SK-N-SH treated with all-trans-retinoic acid at 6 μM for 48 hours (cell line): Measurements from ENCODE around the gene LAMA2.

Source experiments
- ATAC-seq: fragments of 200-7000 bp; cut with Tn5 transposase; 3 replicates; pipeline ENCODE4 v1.9.1; 2020; ENCODE audit warnings: mild to moderate bottlenecking, moderate library complexity
- ARNTL ChIP-seq: fragments of 450-650 bp; formaldehyde crosslinking; IDR thresholded peaks from 2 replicates; pipeline ENCODE4 v1.5.0; 2020; ENCODE audit warnings: low read depth, mild to moderate bottlenecking, moderate library complexity, borderline replicate concordance
- BACH2 ChIP-seq: fragments of 250-450 bp; sonication (Bioruptor Pico); IDR thresholded peaks from 2 replicates; pipeline ENCODE4 v1.9.0; 2021; ENCODE audit warnings: mild to moderate bottlenecking, borderline replicate concordance
- CSDC2 ChIP-seq: fragments of 250-450 bp; sonication (Bioruptor Pico); IDR thresholded peaks from 2 replicates; pipeline ENCODE4 v1.5.0; 2020; ENCODE audit warnings: mild to moderate bottlenecking, moderate library complexity
- ESRRG ChIP-seq: fragments of 250-450 bp; sonication (Bioruptor Pico); IDR thresholded peaks from 2 replicates; pipeline ENCODE4 v1.6.1; 2021; ENCODE audit warnings: mild to moderate bottlenecking
- GLIS3 ChIP-seq: fragments of 250-450 bp; sonication (Bioruptor Pico); IDR thresholded peaks from 2 replicates; pipeline ENCODE4 v1.5.0; 2020; ENCODE audit warnings: mild to moderate bottlenecking, moderate library complexity
- ISL1 ChIP-seq: fragments of 250-450 bp; sonication (Bioruptor Pico); IDR thresholded peaks from 2 replicates; pipeline ENCODE4 v2.1.2; 2022; ENCODE audit warnings: mild to moderate bottlenecking, moderate library complexity
- OSR1 ChIP-seq: fragments of 250-450 bp; sonication (Bioruptor Pico); IDR thresholded peaks from 2 replicates; pipeline ENCODE4 v1.8.0; 2022; ENCODE audit warnings: moderate library complexity, mild to moderate bottlenecking, inconsistent platforms
- SNAI2 ChIP-seq: fragments of 250-450 bp; sonication (Bioruptor Pico); IDR thresholded peaks from 2 replicates; pipeline ENCODE4 v1.5.0; 2020; ENCODE audit warnings: mild to moderate bottlenecking, moderate library complexity
- TCF4 ChIP-seq: fragments of 250-450 bp; sonication (Bioruptor Pico); IDR thresholded peaks from 2 replicates; pipeline ENCODE4 v1.8.0; 2021; ENCODE audit warnings: mild to moderate bottlenecking, moderate library complexity, borderline replicate concordance
- TOX ChIP-seq: fragments of 250-450 bp; sonication (Bioruptor Pico); IDR thresholded peaks from 2 replicates; pipeline ENCODE4 v1.8.0; 2021; ENCODE audit warnings: mild to moderate bottlenecking, moderate library complexity, borderline replicate concordance
- ZC3H10 ChIP-seq: fragments of 250-450 bp; sonication (Bioruptor Pico); IDR thresholded peaks from 2 replicates; pipeline ENCODE4 v1.5.1; 2021; ENCODE audit warnings: mild to moderate bottlenecking, moderate library complexity
- ZFP3 ChIP-seq: fragments of 250-450 bp; sonication (Bioruptor Pico); IDR thresholded peaks from 2 replicates; pipeline ENCODE4 v1.5.0; 2020; ENCODE audit warnings: mild to moderate bottlenecking, moderate library complexity
- ZFP30 ChIP-seq: fragments of 450-650 bp; formaldehyde crosslinking; IDR thresholded peaks from 2 replicates; pipeline ENCODE4 v1.5.0; 2022; ENCODE audit warnings: mild to moderate bottlenecking, moderate library complexity
- ZNF70 ChIP-seq: fragments of 450-650 bp; formaldehyde crosslinking; IDR thresholded peaks from 2 replicates; pipeline ENCODE4 v1.5.0; 2020; ENCODE audit warnings: mild to moderate bottlenecking, moderate library complexity
- ZNF8 ChIP-seq: fragments of 450-650 bp; formaldehyde crosslinking; IDR thresholded peaks from 2 replicates; pipeline ENCODE4 v1.5.0; 2020; ENCODE audit warnings: mild to moderate bottlenecking, moderate library complexity
- TF ChIP-seq, protein P1 (sequence below): fragments of 250-450 bp; sonication (Bioruptor Pico); IDR thresholded peaks from 2 replicates; pipeline ENCODE4 v1.5.0; 2020; ENCODE audit warnings: mild to moderate bottlenecking, moderate library complexity
- TF ChIP-seq, protein P2 (sequence below): fragments of 250-450 bp; sonication (Bioruptor Pico); IDR thresholded peaks from 2 replicates; pipeline ENCODE4 v1.5.1; 2021; ENCODE audit warnings: mild to moderate bottlenecking, moderate library complexity
- TF ChIP-seq, protein P3 (sequence below): fragments of 250-450 bp; sonication (Bioruptor Pico); IDR thresholded peaks from 2 replicates; pipeline ENCODE4 v1.8.0; 2020; ENCODE audit warnings: mild to moderate bottlenecking, moderate library complexity, borderline replicate concordance
- TF ChIP-seq, protein P4 (sequence below): fragments of 250-450 bp; sonication (Bioruptor Pico); IDR thresholded peaks from 2 replicates; pipeline ENCODE4 v1.5.1; 2020; ENCODE audit warnings: low read depth, mild to moderate bottlenecking, moderate library complexity
- TF ChIP-seq, protein P5 (sequence below): fragments of 250-450 bp; sonication (Bioruptor Pico); IDR thresholded peaks from 2 replicates; pipeline ENCODE4 v1.8.0; 2021; ENCODE audit warnings: low read depth, mild to moderate bottlenecking, moderate library complexity, borderline replicate concordance

The LAMA2 gene

DNA sequence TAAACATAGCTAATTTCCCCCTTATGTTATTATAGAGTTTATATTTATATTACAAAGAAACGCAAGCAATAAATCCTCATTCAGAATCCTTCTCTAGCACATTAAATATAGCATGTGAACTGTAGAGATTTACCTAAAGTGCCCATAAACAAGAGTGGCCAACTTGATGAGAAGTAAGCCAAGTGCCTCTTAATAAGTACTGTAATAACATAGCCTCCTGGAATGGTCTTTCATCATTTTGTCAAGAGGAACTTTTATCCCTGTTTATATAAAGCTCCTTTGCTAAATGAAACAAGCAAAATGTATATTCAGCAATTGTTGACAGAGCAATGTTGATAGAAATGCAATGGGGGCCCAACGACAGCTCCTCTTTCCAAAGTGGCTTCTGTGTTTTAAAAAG, 632.1 kb downstream of the LAMA2 start:
- TF ChIP-seq ZNF70 (CRISPR knock-in tag) = no peak

DNA sequence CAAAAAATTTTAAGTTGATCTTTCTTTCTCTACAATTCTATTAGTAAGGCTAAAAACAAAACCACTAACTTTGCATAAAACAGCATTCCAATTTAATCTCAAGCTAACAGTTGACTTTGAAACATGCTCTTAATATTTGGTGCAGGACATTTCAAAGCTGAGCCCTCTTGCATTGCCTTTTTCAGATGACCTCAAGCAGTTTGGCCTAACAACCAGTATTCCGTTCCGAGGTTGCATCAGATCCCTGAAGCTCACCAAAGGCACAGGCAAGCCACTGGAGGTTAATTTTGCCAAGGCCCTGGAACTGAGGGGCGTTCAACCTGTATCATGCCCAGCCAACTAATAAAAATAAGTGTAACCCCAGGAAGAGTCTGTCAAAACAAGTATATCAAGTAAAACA, 633.1 kb downstream of the LAMA2 start:
- ATAC-seq = no peak
- TF ChIP-seq OSR1 (CRISPR knock-in tag) (no peak), ISL1 (CRISPR knock-in tag) (no peak), SNAI2 (no peak), ARNTL (CRISPR knock-in tag) (no peak), ZFP30 (CRISPR knock-in tag) (no peak), ZNF8 (CRISPR knock-in tag) (no peak), TCF4 (CRISPR knock-in tag) (no peak), ZC3H10 (CRISPR knock-in tag) (no peak), ESRRG (CRISPR knock-in tag) (no peak), TOX (no peak), GLIS3 (CRISPR knock-in tag) (no peak), BACH2 (no peak), CSDC2 (no peak)
- TF ChIP-seq, protein P1, sequence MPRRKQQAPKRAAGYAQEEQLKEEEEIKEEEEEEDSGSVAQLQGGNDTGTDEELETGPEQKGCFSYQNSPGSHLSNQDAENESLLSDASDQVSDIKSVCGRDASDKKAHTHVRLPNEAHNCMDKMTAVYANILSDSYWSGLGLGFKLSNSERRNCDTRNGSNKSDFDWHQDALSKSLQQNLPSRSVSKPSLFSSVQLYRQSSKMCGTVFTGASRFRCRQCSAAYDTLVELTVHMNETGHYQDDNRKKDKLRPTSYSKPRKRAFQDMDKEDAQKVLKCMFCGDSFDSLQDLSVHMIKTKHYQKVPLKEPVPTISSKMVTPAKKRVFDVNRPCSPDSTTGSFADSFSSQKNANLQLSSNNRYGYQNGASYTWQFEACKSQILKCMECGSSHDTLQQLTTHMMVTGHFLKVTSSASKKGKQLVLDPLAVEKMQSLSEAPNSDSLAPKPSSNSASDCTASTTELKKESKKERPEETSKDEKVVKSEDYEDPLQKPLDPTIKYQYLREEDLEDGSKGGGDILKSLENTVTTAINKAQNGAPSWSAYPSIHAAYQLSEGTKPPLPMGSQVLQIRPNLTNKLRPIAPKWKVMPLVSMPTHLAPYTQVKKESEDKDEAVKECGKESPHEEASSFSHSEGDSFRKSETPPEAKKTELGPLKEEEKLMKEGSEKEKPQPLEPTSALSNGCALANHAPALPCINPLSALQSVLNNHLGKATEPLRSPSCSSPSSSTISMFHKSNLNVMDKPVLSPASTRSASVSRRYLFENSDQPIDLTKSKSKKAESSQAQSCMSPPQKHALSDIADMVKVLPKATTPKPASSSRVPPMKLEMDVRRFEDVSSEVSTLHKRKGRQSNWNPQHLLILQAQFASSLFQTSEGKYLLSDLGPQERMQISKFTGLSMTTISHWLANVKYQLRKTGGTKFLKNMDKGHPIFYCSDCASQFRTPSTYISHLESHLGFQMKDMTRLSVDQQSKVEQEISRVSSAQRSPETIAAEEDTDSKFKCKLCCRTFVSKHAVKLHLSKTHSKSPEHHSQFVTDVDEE = no peak
- TF ChIP-seq, protein P2, sequence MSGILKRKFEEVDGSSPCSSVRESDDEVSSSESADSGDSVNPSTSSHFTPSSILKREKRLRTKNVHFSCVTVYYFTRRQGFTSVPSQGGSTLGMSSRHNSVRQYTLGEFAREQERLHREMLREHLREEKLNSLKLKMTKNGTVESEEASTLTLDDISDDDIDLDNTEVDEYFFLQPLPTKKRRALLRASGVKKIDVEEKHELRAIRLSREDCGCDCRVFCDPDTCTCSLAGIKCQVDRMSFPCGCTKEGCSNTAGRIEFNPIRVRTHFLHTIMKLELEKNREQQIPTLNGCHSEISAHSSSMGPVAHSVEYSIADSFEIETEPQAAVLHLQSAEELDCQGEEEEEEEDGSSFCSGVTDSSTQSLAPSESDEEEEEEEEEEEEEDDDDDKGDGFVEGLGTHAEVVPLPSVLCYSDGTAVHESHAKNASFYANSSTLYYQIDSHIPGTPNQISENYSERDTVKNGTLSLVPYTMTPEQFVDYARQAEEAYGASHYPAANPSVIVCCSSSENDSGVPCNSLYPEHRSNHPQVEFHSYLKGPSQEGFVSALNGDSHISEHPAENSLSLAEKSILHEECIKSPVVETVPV (CRISPR knock-in tag) = no peak
- TF ChIP-seq, protein P3, sequence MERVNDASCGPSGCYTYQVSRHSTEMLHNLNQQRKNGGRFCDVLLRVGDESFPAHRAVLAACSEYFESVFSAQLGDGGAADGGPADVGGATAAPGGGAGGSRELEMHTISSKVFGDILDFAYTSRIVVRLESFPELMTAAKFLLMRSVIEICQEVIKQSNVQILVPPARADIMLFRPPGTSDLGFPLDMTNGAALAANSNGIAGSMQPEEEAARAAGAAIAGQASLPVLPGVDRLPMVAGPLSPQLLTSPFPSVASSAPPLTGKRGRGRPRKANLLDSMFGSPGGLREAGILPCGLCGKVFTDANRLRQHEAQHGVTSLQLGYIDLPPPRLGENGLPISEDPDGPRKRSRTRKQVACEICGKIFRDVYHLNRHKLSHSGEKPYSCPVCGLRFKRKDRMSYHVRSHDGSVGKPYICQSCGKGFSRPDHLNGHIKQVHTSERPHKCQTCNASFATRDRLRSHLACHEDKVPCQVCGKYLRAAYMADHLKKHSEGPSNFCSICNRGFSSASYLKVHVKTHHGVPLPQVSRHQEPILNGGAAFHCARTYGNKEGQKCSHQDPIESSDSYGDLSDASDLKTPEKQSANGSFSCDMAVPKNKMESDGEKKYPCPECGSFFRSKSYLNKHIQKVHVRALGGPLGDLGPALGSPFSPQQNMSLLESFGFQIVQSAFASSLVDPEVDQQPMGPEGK (CRISPR knock-in tag) = no peak

More for the DNA sequence above, 632.1 kb downstream of the LAMA2 start:
- no peak for ATAC-seq

DNA sequence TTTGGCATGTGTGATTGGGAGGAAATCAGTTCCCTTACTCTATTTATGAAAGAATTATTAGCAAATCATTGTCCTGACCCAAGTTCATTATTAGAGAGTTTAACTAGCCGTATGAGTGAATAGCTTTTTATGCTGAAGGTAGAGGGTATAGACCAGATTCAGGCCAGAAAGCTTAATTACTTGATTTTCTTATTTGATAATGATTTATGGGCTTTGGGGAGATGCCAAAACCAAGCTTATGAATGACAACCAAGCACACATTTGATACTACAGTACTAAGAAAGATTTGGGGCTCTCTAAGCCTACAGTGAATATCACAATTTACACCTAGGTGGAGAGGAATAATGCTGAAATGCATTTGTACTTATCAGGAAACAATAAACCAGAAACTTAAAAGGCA, 633.8 kb downstream of the LAMA2 start:
- no peak for ATAC-seq
- TF ChIP-seq, protein P2 (CRISPR knock-in tag) = no peak
- TF ChIP-seq ZFP3 (CRISPR knock-in tag) (no peak), ZFP30 (CRISPR knock-in tag) (no peak), ZC3H10 (CRISPR knock-in tag) (no peak), OSR1 (CRISPR knock-in tag) (no peak)
- TF ChIP-seq, protein P4, sequence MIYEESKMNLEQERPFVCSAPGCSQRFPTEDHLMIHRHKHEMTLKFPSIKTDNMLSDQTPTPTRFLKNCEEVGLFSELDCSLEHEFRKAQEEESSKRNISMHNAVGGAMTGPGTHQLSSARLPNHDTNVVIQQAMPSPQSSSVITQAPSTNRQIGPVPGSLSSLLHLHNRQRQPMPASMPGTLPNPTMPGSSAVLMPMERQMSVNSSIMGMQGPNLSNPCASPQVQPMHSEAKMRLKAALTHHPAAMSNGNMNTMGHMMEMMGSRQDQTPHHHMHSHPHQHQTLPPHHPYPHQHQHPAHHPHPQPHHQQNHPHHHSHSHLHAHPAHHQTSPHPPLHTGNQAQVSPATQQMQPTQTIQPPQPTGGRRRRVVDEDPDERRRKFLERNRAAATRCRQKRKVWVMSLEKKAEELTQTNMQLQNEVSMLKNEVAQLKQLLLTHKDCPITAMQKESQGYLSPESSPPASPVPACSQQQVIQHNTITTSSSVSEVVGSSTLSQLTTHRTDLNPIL = no peak

DNA sequence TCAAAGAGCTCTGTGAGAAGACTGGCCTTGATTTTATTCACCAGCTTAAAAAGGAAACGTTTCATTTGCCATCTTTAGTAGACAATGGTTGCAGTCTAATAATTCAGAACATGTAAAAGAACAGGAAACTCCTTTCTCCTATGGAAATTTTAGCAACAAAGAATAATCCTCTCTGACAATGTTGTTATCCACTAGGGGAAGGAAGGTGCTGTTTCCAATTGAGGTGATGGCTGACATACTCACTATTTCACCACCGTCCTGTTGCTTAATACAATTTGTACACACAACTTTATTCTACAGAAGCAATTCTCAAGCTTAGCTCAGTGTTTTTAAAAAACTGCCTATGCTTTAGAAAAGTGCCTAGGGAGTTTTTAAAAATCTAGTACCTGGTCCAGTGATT, 634.4 kb downstream of the LAMA2 start:
- ATAC-seq = peak; percentile 45
- TF ChIP-seq ESRRG (CRISPR knock-in tag) (no peak), CSDC2 (no peak), OSR1 (CRISPR knock-in tag) (no peak), BACH2 (no peak), ZFP30 (CRISPR knock-in tag) (no peak), ARNTL (CRISPR knock-in tag) (no peak)
- TF ChIP-seq, protein P5, sequence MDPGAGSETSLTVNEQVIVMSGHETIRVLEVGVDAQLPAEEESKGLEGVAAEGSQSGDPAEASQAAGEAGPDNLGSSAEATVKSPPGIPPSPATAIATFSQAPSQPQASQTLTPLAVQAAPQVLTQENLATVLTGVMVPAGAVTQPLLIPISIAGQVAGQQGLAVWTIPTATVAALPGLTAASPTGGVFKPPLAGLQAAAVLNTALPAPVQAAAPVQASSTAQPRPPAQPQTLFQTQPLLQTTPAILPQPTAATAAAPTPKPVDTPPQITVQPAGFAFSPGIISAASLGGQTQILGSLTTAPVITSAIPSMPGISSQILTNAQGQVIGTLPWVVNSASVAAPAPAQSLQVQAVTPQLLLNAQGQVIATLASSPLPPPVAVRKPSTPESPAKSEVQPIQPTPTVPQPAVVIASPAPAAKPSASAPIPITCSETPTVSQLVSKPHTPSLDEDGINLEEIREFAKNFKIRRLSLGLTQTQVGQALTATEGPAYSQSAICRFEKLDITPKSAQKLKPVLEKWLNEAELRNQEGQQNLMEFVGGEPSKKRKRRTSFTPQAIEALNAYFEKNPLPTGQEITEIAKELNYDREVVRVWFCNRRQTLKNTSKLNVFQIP (CRISPR knock-in tag) = no peak
- TF ChIP-seq, protein P2 (CRISPR knock-in tag) = no peak
